ENCODE measurements around the gene CPNE7.

CPNE7 gene

DNA sequence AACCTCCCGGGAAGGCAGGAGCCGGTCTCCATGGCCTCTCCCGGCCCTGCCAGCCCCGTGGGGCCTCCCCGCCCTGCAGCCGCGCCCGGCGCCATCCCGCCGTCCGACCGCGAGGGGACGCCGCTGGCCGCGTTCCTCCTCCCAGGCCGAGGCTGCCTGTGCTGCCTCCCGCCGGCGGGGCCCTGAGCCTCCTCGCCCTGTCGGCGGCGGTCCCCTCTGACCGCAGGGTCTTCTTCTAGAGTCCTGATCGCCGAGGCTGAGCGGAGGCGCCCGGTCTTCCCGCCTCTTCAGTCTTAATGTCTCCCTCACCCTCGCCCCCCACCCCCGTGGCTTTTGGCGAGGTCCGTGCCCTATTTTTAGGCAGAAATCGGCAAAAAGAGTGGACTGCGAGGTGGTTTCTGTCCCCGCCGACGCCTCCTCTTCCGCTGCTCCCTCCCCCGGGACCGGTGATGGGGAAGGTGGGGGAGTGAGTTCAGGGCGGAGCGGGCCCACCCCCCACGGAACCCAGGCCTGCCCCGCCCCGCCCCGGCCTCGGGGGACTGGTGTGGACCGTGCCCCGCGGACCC, 794 bp upstream of the CPNE7 start:
- TF ChIP-seq, protein P1, sequence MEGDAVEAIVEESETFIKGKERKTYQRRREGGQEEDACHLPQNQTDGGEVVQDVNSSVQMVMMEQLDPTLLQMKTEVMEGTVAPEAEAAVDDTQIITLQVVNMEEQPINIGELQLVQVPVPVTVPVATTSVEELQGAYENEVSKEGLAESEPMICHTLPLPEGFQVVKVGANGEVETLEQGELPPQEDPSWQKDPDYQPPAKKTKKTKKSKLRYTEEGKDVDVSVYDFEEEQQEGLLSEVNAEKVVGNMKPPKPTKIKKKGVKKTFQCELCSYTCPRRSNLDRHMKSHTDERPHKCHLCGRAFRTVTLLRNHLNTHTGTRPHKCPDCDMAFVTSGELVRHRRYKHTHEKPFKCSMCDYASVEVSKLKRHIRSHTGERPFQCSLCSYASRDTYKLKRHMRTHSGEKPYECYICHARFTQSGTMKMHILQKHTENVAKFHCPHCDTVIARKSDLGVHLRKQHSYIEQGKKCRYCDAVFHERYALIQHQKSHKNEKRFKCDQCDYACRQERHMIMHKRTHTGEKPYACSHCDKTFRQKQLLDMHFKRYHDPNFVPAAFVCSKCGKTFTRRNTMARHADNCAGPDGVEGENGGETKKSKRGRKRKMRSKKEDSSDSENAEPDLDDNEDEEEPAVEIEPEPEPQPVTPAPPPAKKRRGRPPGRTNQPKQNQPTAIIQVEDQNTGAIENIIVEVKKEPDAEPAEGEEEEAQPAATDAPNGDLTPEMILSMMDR (IDR thresholded peaks at IDR 0.05; ENCODE audit: borderline replicate concordance, control extremely low read depth, extremely low read depth, insufficient read depth, missing control alignments): peak; percentile 95
- peak; percentile 93 for DNase-seq (ENCODE audit: low spot score)
- in situ Hi-C loops (cut with MboI; ENCODE audit: low sequenced_read_pairs, unreplicated experiment): no loop called here

DNA sequence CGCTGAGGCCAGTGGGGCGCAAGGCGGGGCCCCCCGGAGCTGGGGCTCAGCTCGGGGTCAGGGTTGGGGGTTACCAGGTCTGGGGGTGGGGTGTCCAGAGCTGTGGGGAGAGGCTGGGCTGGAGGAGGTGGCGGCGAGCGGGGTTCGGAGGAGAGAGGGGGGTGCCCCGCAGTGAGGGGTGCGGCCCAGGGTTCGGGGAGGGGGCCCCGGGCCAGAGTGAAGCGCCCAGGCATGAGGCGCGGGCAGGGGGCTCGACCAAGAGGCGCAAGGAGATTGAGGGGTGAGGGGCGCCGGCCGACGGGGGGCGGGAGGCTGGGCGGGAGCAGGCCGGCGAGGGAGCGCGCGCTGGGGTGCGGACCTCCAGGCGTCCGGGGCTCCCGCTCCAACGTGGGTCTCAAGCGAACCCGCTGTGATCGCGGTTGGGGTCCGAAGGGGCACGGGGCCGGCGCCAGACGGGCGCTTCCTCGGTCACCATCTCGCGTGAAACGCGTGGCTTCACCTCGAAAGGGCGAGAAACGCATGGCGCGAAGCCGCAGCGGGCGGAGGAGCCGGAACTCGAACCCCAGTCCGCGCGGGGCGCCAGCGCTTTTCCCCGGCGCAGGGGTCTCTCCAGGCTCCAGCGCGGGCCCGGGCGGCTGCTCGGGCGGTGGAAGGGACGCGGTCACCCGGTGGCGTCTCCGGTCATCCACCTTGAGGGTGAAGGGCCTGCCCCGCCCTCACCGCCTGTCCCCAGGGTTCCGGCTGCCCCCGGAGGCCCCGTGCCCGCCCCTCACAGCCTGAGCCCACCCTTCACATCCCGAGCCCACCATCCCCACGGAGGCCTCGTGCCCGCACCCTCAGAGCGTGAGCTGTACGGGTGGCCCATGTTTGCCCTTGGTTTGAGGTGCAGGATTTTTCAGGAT, 846 bp downstream of the CPNE7 start:
- in situ Hi-C loops (cut with MboI; ENCODE audit: low sequenced_read_pairs, unreplicated experiment): no loop called here

DNA sequence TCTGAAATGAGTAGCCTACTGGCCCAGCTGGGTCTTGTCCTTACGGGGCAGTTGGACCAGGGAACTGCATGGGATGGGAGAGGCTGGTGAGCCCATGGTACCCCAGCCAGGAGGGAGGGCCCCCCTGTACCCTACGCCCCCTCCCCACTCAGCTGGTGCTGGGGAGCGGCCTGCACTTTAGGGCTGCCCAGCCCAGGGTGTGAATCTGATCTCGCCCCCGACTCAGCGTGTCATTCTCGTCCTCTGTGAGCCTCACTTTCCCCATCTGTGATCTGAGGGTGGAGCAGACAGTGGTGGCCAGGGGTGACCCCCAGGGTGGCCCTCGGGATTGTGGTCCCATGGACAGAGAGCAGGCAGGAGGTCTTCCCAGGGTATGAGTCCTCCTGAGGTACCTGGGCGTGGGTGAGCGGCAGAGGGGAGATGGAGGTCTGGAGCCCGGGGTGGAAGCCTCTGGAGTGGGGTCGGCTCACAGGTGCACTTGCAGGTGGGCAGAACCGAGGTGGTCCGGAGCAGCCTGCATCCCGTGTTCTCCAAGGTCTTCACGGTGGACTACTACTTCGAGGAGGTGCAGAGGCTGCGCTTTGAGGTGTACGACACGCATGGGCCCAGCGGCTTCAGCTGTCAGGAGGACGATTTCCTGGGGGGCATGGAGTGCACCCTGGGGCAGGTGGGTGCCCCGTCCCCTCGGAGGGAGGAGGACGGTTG, 1.6 kb downstream of the CPNE7 start:
- TF ChIP-seq, protein P1 (IDR thresholded peaks at IDR 0.05; ENCODE audit: borderline replicate concordance, control extremely low read depth, extremely low read depth, insufficient read depth, missing control alignments): no peak

More for the DNA sequence above, 846 bp downstream of the CPNE7 start:
- TF ChIP-seq, protein P1 (IDR thresholded peaks at IDR 0.05; ENCODE audit: borderline replicate concordance, control extremely low read depth, extremely low read depth, insufficient read depth, missing control alignments): no peak
- DNase-seq (ENCODE audit: low spot score): no peak

DNA sequence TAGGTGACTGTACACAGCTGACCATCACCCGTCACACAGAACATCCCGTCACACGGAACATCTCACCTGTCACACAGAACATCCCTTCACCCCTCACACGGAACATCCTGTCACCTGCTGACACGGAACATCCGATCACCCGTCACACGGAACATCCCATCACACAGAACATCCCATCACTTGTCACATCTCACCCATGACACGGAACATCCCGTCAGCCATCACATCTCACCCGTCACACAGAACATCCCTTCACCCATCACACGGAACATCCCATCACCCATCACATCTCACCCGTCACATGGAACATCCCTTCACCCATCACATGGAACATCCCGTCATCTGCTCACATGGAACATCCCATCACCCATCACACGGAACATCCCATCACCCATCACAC, 3.8 kb downstream of the CPNE7 start:
- in situ Hi-C loops (cut with MboI; ENCODE audit: low sequenced_read_pairs, unreplicated experiment): no loop called here
- DNase-seq (ENCODE audit: low spot score): no peak
- TF ChIP-seq, protein P1 (IDR thresholded peaks at IDR 0.05; ENCODE audit: borderline replicate concordance, control extremely low read depth, extremely low read depth, insufficient read depth, missing control alignments): no peak

More for the DNA sequence above, 1.6 kb downstream of the CPNE7 start:
- in situ Hi-C loops (cut with MboI; ENCODE audit: low sequenced_read_pairs, unreplicated experiment): no loop called here
- DNase-seq (ENCODE audit: low spot score): no peak

DNA sequence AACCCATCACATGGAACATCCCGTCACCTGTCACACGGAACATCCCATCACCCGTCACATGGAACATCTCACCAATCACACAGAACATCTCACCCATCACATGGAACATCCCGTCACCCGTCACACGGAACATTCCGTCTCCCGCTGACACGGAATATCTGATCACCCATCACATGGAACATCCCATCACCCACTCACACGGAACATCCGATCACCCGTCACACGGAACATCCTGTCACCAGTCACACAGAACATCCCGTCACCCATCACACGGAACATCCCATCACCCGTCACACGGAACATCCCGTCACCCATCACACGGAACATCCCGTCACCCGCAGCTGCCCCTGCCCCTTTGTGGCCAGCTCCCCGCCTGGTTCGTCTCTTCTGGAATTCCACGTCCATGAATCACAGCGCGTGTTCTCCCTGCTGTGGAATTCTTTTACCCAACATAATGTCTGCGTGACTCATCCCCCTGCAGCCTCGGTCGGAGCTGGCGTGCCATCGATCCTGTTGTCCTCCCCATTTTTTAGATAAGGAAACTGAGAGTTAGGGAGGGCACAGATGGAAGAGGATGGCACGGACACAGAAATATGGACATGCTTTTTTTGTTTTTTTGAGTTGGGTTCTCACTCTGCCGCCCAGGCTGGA, 5.6 kb downstream of the CPNE7 start:
- TF ChIP-seq, protein P1 (IDR thresholded peaks at IDR 0.05; ENCODE audit: borderline replicate concordance, control extremely low read depth, extremely low read depth, insufficient read depth, missing control alignments): no peak
- in situ Hi-C loops (cut with MboI; ENCODE audit: low sequenced_read_pairs, unreplicated experiment): no loop called here
- no peak for DNase-seq (ENCODE audit: low spot score)
